Measurements from ENCODE around the gene GNLY. TPM values are rescaled to one million over a fixed set of nuclear protein-coding genes. Genes with fewer than 3 reads are reported as not detected.

Gene GNLY
- total and polyA plus RNA-seq, 2 experiments from 2014 or later = not detected

DNA sequence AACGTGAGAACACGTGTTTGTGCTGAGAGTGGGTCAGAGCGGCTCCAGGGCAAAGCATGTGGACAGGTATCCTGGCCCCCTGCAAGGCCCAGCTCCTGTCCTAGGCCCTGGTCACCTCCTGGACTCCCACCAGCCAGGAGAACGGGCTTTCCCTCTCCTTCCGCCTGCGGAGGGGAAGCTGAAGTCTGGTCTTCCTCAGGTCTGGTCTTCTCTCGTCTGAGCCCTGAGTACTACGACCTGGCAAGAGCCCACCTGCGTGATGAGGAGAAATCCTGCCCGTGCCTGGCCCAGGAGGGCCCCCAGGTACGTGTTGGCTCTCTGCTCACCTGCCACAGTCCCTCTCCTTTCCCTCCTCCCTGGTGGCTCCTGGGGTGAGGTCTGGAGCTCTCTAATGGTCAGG, 963 bp downstream of the GNLY start:
- no peak overlapping the region for H3K4me3 ChIP-seq
- 85% methylated on average over 11 of the region's 11 CpGs for WGBS (ENCODE audit: low lambda C conversion rate, missing lambda C conversion rate)
- no peak overlapping the region for H2AFZ ChIP-seq
- TF ChIP-seq EZH2phosphoT487 (IDR thresholded peaks at IDR 0.05; ENCODE audit: low read depth, severe bottlenecking, unreplicated experiment) = no peak
- no peaks in the 10 kb centered on the region for H3K9me2 ChIP-seq (replicated peaks; ENCODE audit: insufficient read depth)
- no peaks in the 10 kb centered on the region for H3K79me2 ChIP-seq
- H3K27me3 ChIP-seq = no peaks in the 10 kb centered on the region
- no peak overlapping the region for H3K27ac ChIP-seq
- no peaks in the 10 kb centered on the region for H3K4me1 ChIP-seq (ENCODE audit: insufficient read depth)
- H3K4me2 ChIP-seq = no peak overlapping the region
- H3K9me3 ChIP-seq (ENCODE audit: low read depth) = no peaks in the 10 kb centered on the region
- H4K20me1 ChIP-seq (ENCODE audit: insufficient read depth, poor library complexity, severe bottlenecking) = no peaks in the 10 kb centered on the region
- DNase-seq (ENCODE audit: low spot score) = no peak
- H3K36me3 ChIP-seq (replicated peaks; ENCODE audit: insufficient read depth, low read depth) = no peaks in the 10 kb centered on the region

DNA sequence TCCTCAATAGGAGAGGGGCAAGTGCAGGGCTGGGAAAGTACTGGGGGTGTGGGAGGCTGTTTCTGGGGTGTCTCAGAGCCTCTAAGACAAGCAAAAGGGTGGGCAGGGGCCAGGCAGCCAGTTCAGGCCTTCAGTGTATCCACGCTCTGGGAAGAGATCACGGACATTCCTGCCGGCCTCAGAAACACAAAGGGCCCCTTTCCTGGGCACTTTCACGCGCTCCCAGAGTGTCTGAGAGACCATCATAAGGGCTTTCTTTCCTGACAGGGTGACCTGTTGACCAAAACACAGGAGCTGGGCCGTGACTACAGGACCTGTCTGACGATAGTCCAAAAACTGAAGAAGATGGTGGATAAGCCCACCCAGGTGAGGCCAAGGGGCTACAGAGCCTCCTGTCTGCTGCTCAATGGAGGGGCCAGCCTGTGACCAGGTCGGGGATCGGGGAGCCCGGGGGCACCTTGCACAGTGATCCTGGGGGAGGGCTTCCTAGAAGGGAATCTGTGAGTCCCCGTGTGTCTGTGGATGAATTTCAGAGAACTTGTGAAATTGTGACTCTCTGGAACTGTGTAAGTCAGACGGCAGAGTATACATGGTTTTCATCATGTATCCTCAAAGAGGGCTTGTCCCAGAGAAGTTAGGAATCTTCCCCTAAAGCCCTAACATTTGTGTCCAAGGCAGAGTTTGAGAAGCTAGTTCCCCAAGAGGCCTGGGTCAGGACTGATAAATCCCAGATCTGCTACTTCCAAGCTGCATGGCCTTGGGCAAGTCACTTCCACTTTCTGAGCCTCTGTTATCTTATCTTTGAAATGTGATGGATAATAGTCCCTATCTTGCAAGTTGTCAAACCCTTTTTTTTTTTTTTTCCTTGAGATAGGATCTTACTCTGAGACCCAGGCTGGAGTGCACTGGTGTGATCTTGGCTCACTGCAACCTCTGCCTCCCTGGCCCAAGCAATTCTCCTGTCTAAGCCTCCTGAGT, 1.8 kb downstream of the GNLY start:
- Histone ChIP-seq H3K9me2 (replicated peaks; ENCODE audit: insufficient read depth) (no peaks in the 10 kb centered on the region), H3K36me3 (replicated peaks; ENCODE audit: insufficient read depth, low read depth) (no peaks in the 10 kb centered on the region), H3K4me1 (ENCODE audit: insufficient read depth) (no peaks in the 10 kb centered on the region), H4K20me1 (ENCODE audit: insufficient read depth, poor library complexity, severe bottlenecking) (no peaks in the 10 kb centered on the region), H3K4me3 (no peak overlapping the region), H2AFZ (no peak overlapping the region), H3K79me2 (no peaks in the 10 kb centered on the region), H3K27ac (no peak overlapping the region), H3K9me3 (ENCODE audit: low read depth) (no peaks in the 10 kb centered on the region), H3K4me2 (no peak overlapping the region), H3K27me3 (no peaks in the 10 kb centered on the region)
- TF ChIP-seq, protein P1, sequence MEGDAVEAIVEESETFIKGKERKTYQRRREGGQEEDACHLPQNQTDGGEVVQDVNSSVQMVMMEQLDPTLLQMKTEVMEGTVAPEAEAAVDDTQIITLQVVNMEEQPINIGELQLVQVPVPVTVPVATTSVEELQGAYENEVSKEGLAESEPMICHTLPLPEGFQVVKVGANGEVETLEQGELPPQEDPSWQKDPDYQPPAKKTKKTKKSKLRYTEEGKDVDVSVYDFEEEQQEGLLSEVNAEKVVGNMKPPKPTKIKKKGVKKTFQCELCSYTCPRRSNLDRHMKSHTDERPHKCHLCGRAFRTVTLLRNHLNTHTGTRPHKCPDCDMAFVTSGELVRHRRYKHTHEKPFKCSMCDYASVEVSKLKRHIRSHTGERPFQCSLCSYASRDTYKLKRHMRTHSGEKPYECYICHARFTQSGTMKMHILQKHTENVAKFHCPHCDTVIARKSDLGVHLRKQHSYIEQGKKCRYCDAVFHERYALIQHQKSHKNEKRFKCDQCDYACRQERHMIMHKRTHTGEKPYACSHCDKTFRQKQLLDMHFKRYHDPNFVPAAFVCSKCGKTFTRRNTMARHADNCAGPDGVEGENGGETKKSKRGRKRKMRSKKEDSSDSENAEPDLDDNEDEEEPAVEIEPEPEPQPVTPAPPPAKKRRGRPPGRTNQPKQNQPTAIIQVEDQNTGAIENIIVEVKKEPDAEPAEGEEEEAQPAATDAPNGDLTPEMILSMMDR (IDR thresholded peaks at IDR 0.05; ENCODE audit: poor library complexity) = no peak
- TF ChIP-seq EZH2phosphoT487 (IDR thresholded peaks at IDR 0.05; ENCODE audit: low read depth, severe bottlenecking, unreplicated experiment) (no peak), EZH2 (IDR thresholded peaks at IDR 0.05; ENCODE audit: borderline replicate concordance) (no peak)
- WGBS (ENCODE audit: low lambda C conversion rate, missing lambda C conversion rate) = 81% methylated on average over 12 of the region's 12 CpGs
- DNase-seq (ENCODE audit: low spot score) = no peak

DNA sequence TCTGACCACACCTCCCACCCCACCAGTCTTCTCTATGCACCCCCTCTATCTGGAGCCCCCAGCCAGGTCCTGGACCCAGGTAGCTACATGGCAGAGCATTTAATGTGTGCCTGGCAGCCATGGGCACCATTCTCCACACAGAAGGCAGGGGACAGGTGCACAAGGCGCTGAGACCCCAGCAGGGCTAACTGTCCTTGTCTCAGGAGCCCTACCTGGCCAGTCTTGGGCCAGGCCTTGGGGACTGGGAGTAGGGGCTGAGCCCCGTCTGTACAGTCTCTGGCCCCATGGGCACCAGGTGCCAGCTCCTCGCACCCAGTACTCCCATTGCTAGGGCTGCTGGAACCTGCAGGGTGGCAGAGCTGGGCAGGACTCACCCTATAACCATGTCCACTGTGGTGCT, 2.9 kb downstream of the GNLY start:
- Histone ChIP-seq H3K4me2 (no peak overlapping the region), H3K9me3 (ENCODE audit: low read depth) (no peaks in the 10 kb centered on the region), H3K9me2 (replicated peaks; ENCODE audit: insufficient read depth) (no peaks in the 10 kb centered on the region), H3K4me3 (no peak overlapping the region), H4K20me1 (ENCODE audit: insufficient read depth, poor library complexity, severe bottlenecking) (no peaks in the 10 kb centered on the region), H2AFZ (no peak overlapping the region), H3K27me3 (no peaks in the 10 kb centered on the region), H3K4me1 (ENCODE audit: insufficient read depth) (no peaks in the 10 kb centered on the region), H3K36me3 (replicated peaks; ENCODE audit: insufficient read depth, low read depth) (no peaks in the 10 kb centered on the region), H3K79me2 (no peaks in the 10 kb centered on the region), H3K27ac (no peak overlapping the region)
- DNase-seq (ENCODE audit: low spot score) = no peak
- TF ChIP-seq EZH2phosphoT487 (IDR thresholded peaks at IDR 0.05; ENCODE audit: low read depth, severe bottlenecking, unreplicated experiment) (no peak), EZH2 (IDR thresholded peaks at IDR 0.05; ENCODE audit: borderline replicate concordance) (no peak)
- TF ChIP-seq, protein P1 (IDR thresholded peaks at IDR 0.05; ENCODE audit: poor library complexity) = no peak
- WGBS (ENCODE audit: low lambda C conversion rate, missing lambda C conversion rate) = 98% methylated on average over 3 of the region's 3 CpGs

DNA sequence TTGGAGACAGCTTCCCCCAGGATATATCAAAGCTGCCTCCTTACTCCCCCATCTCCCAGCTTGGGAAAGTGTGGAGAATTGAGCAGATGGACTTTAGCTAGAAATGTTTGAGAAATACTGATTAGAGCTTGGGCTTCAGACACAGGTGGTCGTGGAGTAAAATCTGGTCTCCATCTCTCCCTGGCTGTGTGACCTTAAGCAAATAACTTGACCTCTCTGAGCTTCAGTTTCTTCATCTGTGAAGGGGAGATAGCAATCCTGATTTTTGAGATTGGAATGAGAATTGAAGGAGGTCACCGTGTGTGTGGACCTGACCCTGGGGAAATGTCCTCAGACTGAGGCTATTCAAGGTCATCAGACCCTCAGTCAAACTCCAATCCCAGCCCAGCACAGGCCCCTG, 3.6 kb downstream of the GNLY start:
- WGBS (ENCODE audit: low lambda C conversion rate, missing lambda C conversion rate) = 52% methylated on average over 2 of the region's 2 CpGs
- no peaks in the 10 kb centered on the region for H3K9me3 ChIP-seq (ENCODE audit: low read depth)
- no peak for TF ChIP-seq EZH2 (IDR thresholded peaks at IDR 0.05; ENCODE audit: borderline replicate concordance)
- TF ChIP-seq, protein P1 (IDR thresholded peaks at IDR 0.05; ENCODE audit: poor library complexity) = no peak

More for the DNA sequence above, 3.6 kb downstream of the GNLY start:
- Histone ChIP-seq H4K20me1 (ENCODE audit: insufficient read depth, poor library complexity, severe bottlenecking) (no peaks in the 10 kb centered on the region), H3K27ac (no peak overlapping the region), H3K4me1 (ENCODE audit: insufficient read depth) (no peaks in the 10 kb centered on the region), H3K9me2 (replicated peaks; ENCODE audit: insufficient read depth) (no peaks in the 10 kb centered on the region), H3K36me3 (replicated peaks; ENCODE audit: insufficient read depth, low read depth) (no peaks in the 10 kb centered on the region), H2AFZ (no peak overlapping the region), H3K4me3 (no peak overlapping the region), H3K27me3 (no peaks in the 10 kb centered on the region), H3K79me2 (no peaks in the 10 kb centered on the region), H3K4me2 (no peak overlapping the region)
- DNase-seq (ENCODE audit: low spot score) = no peak

All from hepatocyte (in vitro differentiated cells).